IPS-18a (cell line): ENCODE results near the gene CITED1.
A peak's percentile ranks its signal among the peaks of the same experiment; 100 is the strongest.

Experiments
- H3K27ac ChIP-seq: one replicate; pipeline ENCODE4 v1.5.1; 2013; ENCODE audit warnings: low read length
- H3K27me3 ChIP-seq: one replicate; pipeline ENCODE4 v1.6.1; 2013; ENCODE audit warnings: mild to moderate bottlenecking, low read length; ENCODE audit not compliant: control insufficient read depth, insufficient read depth
- H3K36me3 ChIP-seq: one replicate; pipeline ENCODE4 v1.6.1; 2013; ENCODE audit warnings: low read depth, low read length; ENCODE audit not compliant: control insufficient read depth
- H3K4me1 ChIP-seq: one replicate; pipeline ENCODE4 v1.6.1; 2013; ENCODE audit warnings: low read depth, low read length; ENCODE audit not compliant: control insufficient read depth
- H3K4me3 ChIP-seq: one replicate; pipeline ENCODE4 v1.5.1; 2013; ENCODE audit warnings: low read length
- H3K9ac ChIP-seq: one replicate; pipeline ENCODE4 v1.6.1; 2013; ENCODE audit warnings: mild to moderate bottlenecking, low read length, moderate library complexity
- H3K9me3 ChIP-seq: one replicate; pipeline ENCODE4 v1.6.1; 2013; ENCODE audit warnings: low read depth, low read length; ENCODE audit not compliant: control insufficient read depth

The CITED1 gene

DNA sequence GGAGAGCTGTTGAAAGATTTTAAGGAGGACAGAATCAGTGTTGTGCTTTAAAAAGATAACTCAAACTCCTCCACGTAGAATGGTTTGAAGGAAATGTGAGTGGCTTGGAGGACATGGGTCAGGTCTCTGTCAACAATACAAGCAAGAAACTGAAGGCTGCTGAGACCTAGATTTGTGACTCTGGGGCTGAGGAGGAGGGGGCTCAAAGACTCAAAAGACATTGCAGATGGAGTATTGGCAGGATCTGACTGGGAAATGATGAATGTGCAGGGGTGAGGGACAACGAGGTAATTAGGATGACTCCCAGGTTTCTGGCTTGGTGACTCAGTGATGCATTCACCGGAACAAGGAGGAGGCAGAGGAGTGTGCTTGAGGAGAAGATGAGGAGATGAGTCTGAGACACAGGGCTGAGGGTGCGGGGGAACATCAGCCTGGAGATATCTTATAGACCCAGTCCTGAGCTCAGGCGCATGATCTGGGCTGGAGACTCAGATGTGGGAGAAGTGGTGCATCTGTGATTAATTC is 25.3 kb downstream of the CITED1 start:
- H3K9ac ChIP-seq: no peak overlapping the region
- H3K9me3 ChIP-seq: peaks cover 20% of the 10 kb centered on the region
- H3K36me3 ChIP-seq: peaks cover 7% of the 10 kb centered on the region
- no peaks in the 10 kb centered on the region for H3K4me1 ChIP-seq
- no peak overlapping the region for H3K4me3 ChIP-seq
- no peak overlapping the region for H3K27ac ChIP-seq
- no peaks in the 10 kb centered on the region for H3K27me3 ChIP-seq

GRCh38 chrX:72276478-72276953 is 29.2 kb downstream of the CITED1 start:
- Histone ChIP-seq H3K27ac (peak overlapping the region; percentile 87), H3K9me3 (peaks cover 13% of the 10 kb centered on the region), H3K36me3 (peaks cover 46% of the 10 kb centered on the region), H3K9ac (peak overlapping the region; percentile 93), H3K4me3 (peak overlapping the region; percentile 85), H3K4me1 (no peaks in the 10 kb centered on the region), H3K27me3 (no peaks in the 10 kb centered on the region)

GRCh38 chrX:72274526-72274925 is 31.2 kb downstream of the CITED1 start:
- Histone ChIP-seq H3K27ac (no peak overlapping the region), H3K9me3 (peaks cover 8% of the 10 kb centered on the region), H3K4me1 (no peaks in the 10 kb centered on the region), H3K36me3 (peaks cover 60% of the 10 kb centered on the region), H3K9ac (no peak overlapping the region), H3K4me3 (peak overlapping the region; percentile 85), H3K27me3 (no peaks in the 10 kb centered on the region)

DNA sequence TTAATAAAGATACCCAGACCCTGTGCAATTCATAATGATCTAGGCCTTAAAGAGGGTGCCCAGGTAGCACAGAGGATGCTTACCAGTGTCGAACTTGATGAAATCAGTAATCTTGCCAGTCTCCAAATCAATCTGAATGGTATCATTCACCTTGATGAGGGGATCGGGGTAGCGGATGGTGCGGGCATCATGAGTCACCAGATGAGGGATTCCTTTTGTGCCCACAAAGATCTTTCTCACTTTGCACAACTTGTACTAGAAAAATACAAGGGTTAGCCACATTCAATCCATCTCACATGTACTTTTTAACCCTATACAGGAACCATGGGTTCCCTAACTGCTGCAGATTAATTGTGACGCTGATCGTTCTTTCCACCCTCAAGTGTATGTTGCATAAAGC is 32.0 kb downstream of the CITED1 start:
- no peak overlapping the region for H3K4me3 ChIP-seq
- H3K4me1 ChIP-seq: no peaks in the 10 kb centered on the region
- peaks cover 61% of the 10 kb centered on the region for H3K36me3 ChIP-seq
- H3K27me3 ChIP-seq: no peaks in the 10 kb centered on the region
- H3K9ac ChIP-seq: no peak overlapping the region
- H3K27ac ChIP-seq: no peak overlapping the region
- H3K9me3 ChIP-seq: peaks cover 7% of the 10 kb centered on the region

- H3K27ac ChIP-seq: no peak overlapping the region
- H3K27me3 ChIP-seq: no peaks in the 10 kb centered on the region
- no peak overlapping the region for H3K9ac ChIP-seq
- peaks cover 7% of the 10 kb centered on the region for H3K9me3 ChIP-seq
- H3K4me1 ChIP-seq: no peaks in the 10 kb centered on the region
- no peak overlapping the region for H3K4me3 ChIP-seq
- H3K36me3 ChIP-seq: peaks cover 68% of the 10 kb centered on the region
Measured at GRCh38 chrX:72272868-72273267, 32.8 kb downstream of the CITED1 start.

GRCh38 chrX:72271812-72272211 is 33.9 kb downstream of the CITED1 start:
- Histone ChIP-seq H3K9ac (no peak overlapping the region), H3K4me3 (no peak overlapping the region), H3K27ac (no peak overlapping the region), H3K27me3 (no peaks in the 10 kb centered on the region), H3K4me1 (no peaks in the 10 kb centered on the region), H3K36me3 (peaks cover 72% of the 10 kb centered on the region), H3K9me3 (peaks cover 7% of the 10 kb centered on the region)

DNA sequence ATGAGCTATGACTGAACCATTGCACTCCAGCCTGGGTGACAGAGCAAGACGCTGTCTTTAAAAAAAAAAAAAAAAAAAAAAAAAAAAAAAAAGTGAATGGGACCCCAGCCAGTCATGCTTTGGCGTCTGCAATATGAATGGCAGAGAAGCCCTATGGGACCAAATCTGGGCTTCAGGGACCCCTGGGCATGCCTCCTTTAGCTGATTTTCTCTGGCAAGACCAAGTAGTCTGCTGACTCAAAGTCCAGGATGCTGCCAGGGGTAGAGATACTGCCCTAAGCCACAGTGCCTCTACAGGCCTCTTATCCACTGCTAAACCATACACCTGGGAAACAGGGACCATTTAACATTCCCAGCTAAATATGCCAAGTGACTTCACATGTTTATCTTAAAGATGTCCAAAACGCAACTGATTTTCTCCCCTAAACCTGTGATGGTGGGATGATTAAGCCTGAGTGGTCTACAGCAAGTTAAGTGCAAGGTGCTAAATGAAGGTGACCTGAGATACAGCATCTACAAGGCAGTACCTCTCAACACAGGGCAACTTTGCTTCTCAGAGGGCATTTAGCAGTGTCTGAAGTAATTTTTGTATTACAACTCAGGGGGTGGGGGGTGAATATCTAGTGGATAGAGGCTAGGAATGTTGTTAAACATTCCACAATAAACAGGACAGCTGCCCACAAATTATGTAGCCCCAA is 34.5 kb downstream of the CITED1 start:
- H3K36me3 ChIP-seq: peaks cover 72% of the 10 kb centered on the region

GRCh38 chrX:72270316-72270866 is 35.3 kb downstream of the CITED1 start:
- H3K27ac ChIP-seq: no peak overlapping the region
- no peak overlapping the region for H3K9ac ChIP-seq
- H3K27me3 ChIP-seq: no peaks in the 10 kb centered on the region
- H3K4me3 ChIP-seq: no peak overlapping the region
- H3K4me1 ChIP-seq: no peaks in the 10 kb centered on the region
- H3K36me3 ChIP-seq: peaks cover 65% of the 10 kb centered on the region
- peaks cover 4% of the 10 kb centered on the region for H3K9me3 ChIP-seq

More for the DNA sequence above, 34.5 kb downstream of the CITED1 start:
- H3K27ac ChIP-seq: no peak overlapping the region
- peaks cover 7% of the 10 kb centered on the region for H3K9me3 ChIP-seq
- H3K4me3 ChIP-seq: no peak overlapping the region
- H3K27me3 ChIP-seq: no peaks in the 10 kb centered on the region
- H3K4me1 ChIP-seq: no peaks in the 10 kb centered on the region
- H3K9ac ChIP-seq: no peak overlapping the region

DNA sequence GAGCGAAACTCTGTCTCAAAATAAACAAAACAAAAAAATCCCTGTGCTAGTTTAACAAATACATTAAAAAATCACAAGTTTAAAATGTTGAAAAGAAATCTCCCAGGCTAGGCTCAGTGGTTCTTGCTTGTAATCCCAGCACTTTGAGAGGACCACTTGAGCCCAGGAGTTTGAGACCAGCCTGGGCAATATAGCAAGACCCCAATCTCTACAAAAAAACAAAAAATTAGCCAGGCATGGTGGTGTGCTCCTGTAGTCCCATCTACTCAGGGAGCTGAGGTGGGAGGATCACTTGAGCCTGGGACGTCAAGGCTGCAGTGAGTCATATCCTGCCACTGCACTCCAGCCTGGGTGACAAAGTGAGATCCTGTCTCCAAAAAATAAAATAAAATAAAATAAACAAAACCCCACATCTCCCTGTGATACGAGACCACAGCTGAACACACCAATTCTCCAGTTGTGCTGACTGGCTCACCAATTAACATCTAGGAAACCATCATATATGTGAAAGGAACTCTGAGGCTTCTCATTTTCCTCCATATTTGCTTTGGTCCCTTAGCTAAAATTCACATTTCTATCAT is 36.0 kb downstream of the CITED1 start:
- H3K4me3 ChIP-seq: no peak overlapping the region
- H3K27me3 ChIP-seq: no peaks in the 10 kb centered on the region
- H3K4me1 ChIP-seq: no peaks in the 10 kb centered on the region
- H3K27ac ChIP-seq: no peak overlapping the region
- H3K9me3 ChIP-seq: peaks cover under 1% of the 10 kb centered on the region
- H3K9ac ChIP-seq: no peak overlapping the region
- peaks cover 59% of the 10 kb centered on the region for H3K36me3 ChIP-seq

DNA sequence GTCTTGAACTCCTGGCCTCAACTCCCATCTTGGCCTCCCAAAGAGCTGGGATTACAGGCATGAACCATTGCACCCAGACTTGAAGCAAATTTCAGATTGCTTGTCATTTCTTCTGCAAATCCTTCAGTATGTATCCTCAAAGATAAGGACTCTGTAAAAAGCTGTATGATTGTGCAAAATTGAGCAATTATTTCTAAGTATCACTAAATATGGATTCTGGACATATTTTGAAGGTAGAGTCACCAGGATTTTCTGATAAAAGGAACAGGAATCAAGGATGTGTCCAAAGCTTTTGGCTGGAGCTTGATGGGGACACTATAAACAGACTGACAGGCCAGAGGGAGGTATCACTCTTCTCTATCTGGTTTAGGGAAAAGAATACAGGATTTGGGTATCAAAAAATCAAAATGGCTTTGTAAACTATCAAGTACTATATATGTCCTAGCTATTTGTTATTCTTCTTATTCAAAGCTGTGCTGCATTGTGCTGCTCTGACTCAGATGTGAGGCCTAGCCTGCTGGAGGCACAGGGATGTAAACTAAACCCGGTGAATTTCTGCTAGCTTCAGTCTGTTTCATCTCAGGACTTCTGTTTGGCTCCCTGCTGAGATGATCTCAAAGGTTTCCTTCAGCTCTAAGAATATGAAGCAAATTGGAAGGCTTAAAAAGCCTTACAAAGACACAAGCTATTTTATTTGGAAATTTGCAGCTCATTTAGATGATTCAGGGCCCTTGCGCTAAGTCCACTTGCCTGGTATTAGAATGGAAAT is 36.9 kb downstream of the CITED1 start:
- Histone ChIP-seq H3K4me1 (no peaks in the 10 kb centered on the region), H3K4me3 (no peak overlapping the region), H3K36me3 (peaks cover 49% of the 10 kb centered on the region), H3K9me3 (no peaks in the 10 kb centered on the region), H3K9ac (no peak overlapping the region), H3K27me3 (no peaks in the 10 kb centered on the region), H3K27ac (no peak overlapping the region)

DNA sequence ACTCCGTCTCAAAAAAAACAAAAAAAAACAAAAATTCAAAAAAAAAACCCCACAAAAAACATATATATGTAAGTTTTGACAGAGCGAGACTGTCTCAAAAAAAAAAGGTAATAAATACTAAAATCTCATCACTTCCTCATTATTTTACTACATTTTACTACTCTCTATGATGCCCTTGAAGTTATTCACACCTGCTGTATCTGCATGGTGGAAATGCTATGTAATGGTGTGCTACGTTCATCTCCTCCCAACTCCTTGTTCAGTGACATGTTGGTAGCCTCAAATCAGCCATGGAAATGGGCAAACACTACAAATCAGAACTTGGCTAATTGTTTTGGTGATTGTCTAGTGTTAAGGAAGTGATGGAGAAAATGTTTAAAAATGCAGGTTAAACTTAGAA is 40.5 kb downstream of the CITED1 start:
- Histone ChIP-seq H3K4me3 (no peak overlapping the region), H3K9ac (no peak overlapping the region), H3K4me1 (no peaks in the 10 kb centered on the region), H3K27ac (no peak overlapping the region), H3K9me3 (no peaks in the 10 kb centered on the region), H3K27me3 (no peaks in the 10 kb centered on the region), H3K36me3 (peaks cover 16% of the 10 kb centered on the region)
